NAMALWA (cell line): ENCODE measurements around the gene MAB21L4.

ENCODE experiments used
- DNase-seq: peaks from one replicate; pipeline ENCODE4 v3.0.0-alpha.2; 2015; ENCODE audit warnings: low spot score

The MAB21L4 gene

GRCh38 chr2:240895656-240896388 lies at the start of gene MAB21L4:
TSS of gene MAB21L4 (minus strand) at chr2:240896156. CDS start at chr2:240895997, 159 bp downstream.
- DNase-seq, result no peak

- no peak for DNase-seq
Measured at GRCh38 chr2:240936106-240936505, 40.1 kb upstream of the MAB21L4 start.

DNA sequence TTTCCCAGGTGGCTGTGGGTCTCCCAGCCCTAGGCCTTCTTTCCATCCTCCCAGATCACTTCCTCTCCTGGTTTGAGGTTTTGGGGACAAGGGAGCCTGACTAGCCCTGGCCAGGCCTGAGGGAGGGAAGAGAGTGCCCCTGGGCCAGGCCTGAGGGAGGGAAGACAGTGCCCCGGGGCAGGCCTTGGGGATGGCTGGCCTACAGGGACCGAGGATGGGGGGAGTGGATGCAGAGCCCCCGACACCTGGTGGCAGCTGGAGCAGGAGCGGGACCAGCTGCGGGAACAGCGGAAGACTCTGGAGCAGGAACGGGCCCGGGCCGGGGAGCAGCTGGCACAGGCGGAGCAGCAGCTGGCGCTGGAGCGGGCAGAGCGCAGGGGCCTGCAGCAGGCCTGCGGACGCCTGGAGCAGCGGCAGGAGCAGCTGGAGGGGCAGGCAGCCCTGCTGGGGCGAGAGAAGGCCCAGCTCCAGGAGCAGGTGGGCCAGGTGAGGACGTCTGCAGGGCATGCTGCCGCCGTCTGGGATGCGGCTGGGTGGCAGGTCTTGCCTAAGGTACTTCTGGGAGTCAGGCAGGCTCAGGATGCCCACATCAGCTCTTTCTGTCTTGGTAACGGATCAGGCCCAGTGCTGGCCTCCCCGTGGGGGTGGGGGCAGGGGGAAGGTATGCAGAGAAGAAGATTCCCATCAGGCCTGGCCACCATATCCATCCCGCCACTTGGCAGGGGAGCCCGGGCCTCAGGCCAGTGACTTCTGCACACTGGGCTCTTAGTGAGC lies 39.3 kb upstream of the MAB21L4 start:
- no peak for DNase-seq

- DNase-seq, result no peak
Measured at GRCh38 chr2:240934701-240935102, 38.7 kb upstream of the MAB21L4 start.

GRCh38 chr2:240933966-240934700 lies 38.2 kb upstream of the MAB21L4 start:
- DNase-seq, result no peak

- DNase-seq, result no peak
Measured at GRCh38 chr2:240933048-240933965, 37.4 kb upstream of the MAB21L4 start.

DNA sequence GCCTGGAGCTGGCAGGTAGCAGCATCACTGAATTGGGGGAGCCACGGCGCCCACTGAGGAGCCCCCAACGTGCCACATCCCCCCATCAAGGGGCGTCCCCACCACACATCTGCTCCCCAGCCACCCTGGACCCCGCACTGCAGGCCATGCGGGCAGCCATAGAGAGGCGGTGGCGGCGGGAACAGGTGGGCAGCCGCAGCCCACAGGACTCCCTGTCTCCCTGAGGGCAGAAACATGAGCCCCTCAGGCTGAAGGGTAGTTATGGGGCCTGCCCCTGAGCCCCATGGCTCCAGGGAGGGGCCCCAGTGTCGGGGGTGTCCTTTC lies 36.7 kb upstream of the MAB21L4 start:
- DNase-seq, result no peak

GRCh38 chr2:240932001-240932723 lies 36.2 kb upstream of the MAB21L4 start:
- no peak for DNase-seq

- no peak for DNase-seq
Measured at GRCh38 chr2:240931319-240931949, 35.5 kb upstream of the MAB21L4 start.

- DNase-seq, result no peak
Measured at GRCh38 chr2:240930631-240931318, 34.8 kb upstream of the MAB21L4 start.

GRCh38 chr2:240930096-240930630 lies 34.2 kb upstream of the MAB21L4 start:
- DNase-seq, result no peak

DNA sequence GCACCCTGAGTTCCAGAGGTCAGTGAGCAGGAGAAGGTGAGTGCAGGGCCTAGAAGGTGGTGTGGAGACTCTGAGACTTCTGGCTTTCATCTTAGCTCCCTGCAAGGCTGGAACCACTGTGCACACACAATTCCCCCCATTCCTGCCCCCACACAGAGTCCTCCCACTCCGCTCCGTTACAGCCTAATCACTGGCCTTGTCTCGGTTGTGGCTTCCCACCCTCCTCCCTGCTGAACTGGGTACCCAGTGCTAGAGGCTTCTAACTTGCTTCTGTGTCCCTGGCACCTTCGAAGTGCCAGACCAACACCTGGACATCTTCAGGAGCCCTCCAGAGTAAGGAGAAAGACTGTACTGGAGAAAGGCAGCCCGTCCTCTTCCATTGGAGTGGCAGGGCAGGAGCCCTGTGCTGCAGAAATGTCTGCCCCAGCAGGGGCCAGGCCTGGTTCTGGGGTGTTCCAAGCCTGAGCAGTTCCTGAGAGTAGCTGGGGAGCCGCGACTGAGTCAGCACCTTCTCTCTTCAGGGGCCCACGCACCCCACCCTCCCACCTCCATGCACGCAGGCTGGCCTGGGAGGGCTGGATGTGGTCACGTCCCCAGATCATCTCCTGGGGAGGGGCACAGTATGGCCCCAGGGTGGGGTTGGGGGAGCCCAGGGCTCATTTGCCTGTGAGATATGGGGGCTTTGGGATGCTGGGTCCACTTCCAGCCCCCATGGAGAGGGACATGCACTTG lies 33.6 kb upstream of the MAB21L4 start:
- no peak for DNase-seq

DNA sequence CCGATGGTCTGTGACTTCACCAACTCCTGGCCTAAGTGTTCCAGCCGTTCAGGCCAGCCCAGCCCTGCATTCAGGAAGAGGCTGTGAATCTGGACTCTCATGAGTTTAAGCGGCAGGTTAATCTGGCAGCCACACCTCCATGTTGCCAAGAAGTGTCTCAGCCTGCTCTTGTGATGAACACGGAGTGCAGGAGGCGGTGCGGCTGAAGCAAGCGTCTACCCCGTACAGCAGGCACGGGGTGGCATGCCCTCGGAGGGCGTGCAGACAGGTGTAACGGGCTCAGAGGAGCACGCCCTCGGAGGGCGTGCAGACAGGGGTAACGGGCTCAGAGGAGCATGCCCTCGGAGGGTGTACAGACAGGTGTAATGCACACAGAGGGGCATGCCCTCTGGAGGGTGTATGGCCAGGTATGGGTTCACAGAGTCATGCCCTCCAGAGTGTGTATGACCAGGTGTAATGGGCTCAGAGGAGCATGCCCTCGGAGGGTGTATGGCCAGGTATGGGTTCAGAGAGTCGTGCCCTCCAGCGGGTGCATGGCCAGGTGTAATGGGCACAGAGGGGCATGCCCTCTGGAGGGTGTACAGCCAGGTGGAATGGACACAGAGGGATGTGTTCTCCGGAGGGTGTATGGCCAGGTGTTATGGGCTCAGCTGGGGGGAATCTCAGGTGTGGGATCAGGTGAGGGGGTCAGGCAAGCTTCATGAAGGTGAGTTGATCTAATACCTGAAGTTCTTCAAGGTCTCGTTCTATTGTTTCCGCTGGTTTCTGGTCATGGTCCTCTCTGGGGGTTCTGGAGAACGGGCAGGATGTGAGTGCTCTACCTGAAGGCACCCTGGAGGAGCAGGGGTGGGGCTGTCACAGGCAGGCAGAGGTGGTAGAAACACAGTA lies 32.8 kb upstream of the MAB21L4 start:
- DNase-seq, result no peak

DNA sequence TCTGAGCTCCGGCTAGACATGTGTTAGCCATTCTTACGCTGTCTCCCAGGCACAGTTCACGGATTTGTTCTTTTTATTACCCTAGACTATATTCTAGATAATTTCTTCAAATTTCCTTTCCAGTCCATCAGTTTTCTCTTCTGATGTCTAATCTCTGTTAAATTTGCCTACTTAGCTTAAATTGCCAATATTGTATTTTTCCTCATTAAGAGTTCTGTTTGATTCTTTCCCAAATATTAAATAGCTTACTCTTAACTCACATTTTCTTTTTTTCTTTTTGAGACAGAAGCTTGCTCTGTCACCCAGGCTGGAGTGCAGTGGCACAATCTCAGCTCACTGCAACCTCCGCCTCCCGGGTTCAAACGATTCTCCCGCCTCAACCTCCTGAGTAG lies 31.4 kb upstream of the MAB21L4 start:
- no peak for DNase-seq

DNA sequence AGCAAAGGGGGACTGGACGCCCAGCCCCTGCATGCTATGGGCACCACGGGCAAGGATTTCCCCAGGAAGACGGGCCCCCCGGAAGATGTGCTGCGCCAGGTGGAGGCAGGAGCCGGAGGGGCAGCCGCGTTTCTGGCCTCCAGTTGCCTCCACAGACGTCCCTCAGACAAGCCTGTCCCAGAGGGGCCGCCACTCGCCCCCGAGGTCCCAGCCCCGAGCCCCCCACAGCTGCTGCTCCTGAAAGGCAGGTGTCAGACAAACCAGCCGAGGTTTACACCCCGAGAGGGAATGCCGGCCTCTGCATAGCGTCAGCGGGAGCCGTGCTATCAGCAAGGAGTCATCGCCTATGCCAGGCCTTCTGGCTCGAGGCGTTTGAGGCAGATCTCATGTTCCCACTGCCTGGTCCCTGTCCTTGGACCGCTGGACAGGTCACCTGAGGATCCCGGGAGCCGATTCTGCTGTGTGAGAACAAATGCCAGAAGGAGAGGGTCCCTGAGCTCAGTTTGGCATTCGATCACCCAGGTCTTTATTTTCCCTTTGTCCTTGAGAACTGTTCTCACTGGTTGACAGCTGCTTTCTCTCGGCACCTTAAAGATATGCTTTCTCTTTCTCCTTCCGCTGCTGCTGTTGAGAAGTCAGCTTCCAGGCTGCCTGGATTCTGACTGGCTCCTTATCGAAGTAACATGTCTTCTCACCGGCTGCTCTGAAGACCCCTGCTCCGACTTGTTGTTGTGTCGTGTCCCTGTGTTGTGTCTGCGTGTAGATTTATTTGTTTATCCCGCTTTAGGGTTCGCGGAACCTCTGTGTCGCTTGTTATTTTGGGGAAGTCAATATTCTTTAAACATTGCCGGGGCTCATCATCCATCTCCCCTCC lies 30.8 kb upstream of the MAB21L4 start:
- DNase-seq, result no peak

- no peak for DNase-seq
Measured at GRCh38 chr2:240925568-240926515, 29.9 kb upstream of the MAB21L4 start.
